ENCODE measurements around the gene ADGRV1.

The ADGRV1 gene

GRCh38 chr5:91027405-91028139 is 469.0 kb downstream of the ADGRV1 start:
- TF ChIP-seq TAF1 (IDR thresholded peaks at IDR 0.05; ENCODE audit: borderline replicate concordance, insufficient read depth, low read length) (no peak), REST (IDR thresholded peaks at IDR 0.05; ENCODE audit: insufficient read depth in 1 of 2, low read depth in 2 of 2, low read length in 2 of 2) (no peak), FOXP2 (optimal IDR thresholded peaks at IDR 0.05; ENCODE audit: borderline replicate concordance, extremely low read depth, extremely low read length, insufficient read depth) (no peak), SIN3A (IDR thresholded peaks at IDR 0.05; ENCODE audit: borderline replicate concordance, insufficient read depth, low read length) (no peak), POLR2AphosphoS5 (IDR thresholded peaks at IDR 0.05; ENCODE audit: low read depth, low read length) (no peak)

DNA sequence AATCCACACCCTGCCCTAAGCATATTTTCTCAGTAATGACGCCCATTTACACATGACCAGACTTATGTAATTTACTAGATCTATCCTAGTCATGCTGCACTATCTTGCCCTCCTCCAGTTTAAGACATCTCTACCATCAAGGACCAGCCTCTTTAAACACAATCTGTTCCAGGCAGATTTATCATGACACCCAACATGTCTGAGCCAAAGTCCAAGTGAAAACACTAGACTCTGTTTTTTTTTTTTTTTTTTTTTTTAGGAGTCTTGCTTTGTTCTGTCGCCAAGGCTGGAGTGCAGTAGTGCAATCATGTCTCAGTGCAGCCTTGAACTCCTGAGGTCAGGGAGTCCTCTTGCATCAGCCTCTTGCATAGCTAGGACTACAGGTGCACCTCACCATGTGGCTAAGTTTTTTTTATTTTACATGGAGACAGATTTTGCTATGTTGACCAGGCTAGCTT is 469.9 kb downstream of the ADGRV1 start:
- TF ChIP-seq REST (IDR thresholded peaks at IDR 0.05; ENCODE audit: insufficient read depth in 1 of 2, low read depth in 2 of 2, low read length in 2 of 2) (no peak), POLR2AphosphoS5 (IDR thresholded peaks at IDR 0.05; ENCODE audit: low read depth, low read length) (no peak), TAF1 (IDR thresholded peaks at IDR 0.05; ENCODE audit: borderline replicate concordance, insufficient read depth, low read length) (no peak), FOXP2 (optimal IDR thresholded peaks at IDR 0.05; ENCODE audit: borderline replicate concordance, extremely low read depth, extremely low read length, insufficient read depth) (no peak), SIN3A (IDR thresholded peaks at IDR 0.05; ENCODE audit: borderline replicate concordance, insufficient read depth, low read length) (no peak)

GRCh38 chr5:91030521-91031401 is 472.2 kb downstream of the ADGRV1 start:
- no peak for TF ChIP-seq POLR2AphosphoS5 (IDR thresholded peaks at IDR 0.05; ENCODE audit: low read depth, low read length)
- no peak for TF ChIP-seq TAF1 (IDR thresholded peaks at IDR 0.05; ENCODE audit: borderline replicate concordance, insufficient read depth, low read length)
- no peak for TF ChIP-seq SIN3A (IDR thresholded peaks at IDR 0.05; ENCODE audit: borderline replicate concordance, insufficient read depth, low read length)
- TF ChIP-seq REST (IDR thresholded peaks at IDR 0.05; ENCODE audit: insufficient read depth in 1 of 2, low read depth in 2 of 2, low read length in 2 of 2) = no peak
- TF ChIP-seq FOXP2 (optimal IDR thresholded peaks at IDR 0.05; ENCODE audit: borderline replicate concordance, extremely low read depth, extremely low read length, insufficient read depth) = no peak

DNA sequence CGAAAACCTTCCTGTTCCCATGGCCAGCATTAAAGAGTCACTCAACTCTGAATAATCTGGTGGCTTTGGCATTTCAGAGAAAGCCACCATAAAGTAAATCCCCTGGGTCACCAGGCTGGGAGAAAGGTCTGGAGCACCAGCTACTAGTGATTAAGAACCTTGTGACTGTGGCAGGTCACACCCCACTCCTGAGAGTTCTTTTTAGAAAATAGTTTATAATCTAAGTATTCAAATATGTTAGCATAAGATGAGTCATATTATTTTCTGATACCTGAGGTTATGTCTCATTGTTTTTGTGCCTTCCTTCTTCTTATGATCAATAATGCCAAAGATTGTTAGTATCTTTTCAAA is 472.8 kb downstream of the ADGRV1 start:
- TF ChIP-seq POLR2AphosphoS5 (IDR thresholded peaks at IDR 0.05; ENCODE audit: low read depth, low read length) (no peak), FOXP2 (optimal IDR thresholded peaks at IDR 0.05; ENCODE audit: borderline replicate concordance, extremely low read depth, extremely low read length, insufficient read depth) (no peak), REST (IDR thresholded peaks at IDR 0.05; ENCODE audit: insufficient read depth in 1 of 2, low read depth in 2 of 2, low read length in 2 of 2) (no peak), TAF1 (IDR thresholded peaks at IDR 0.05; ENCODE audit: borderline replicate concordance, insufficient read depth, low read length) (no peak), SIN3A (IDR thresholded peaks at IDR 0.05; ENCODE audit: borderline replicate concordance, insufficient read depth, low read length) (no peak)

Data from PFSK-1 (cell line).